Measurements from ENCODE around the gene CDKAL1. TPM values are rescaled to one million over a fixed set of nuclear protein-coding genes. Genes with fewer than 3 reads are reported as not detected.
A peak's percentile ranks its signal among the peaks of the same experiment; 100 is the strongest.

CDKAL1 gene
- total and polyA plus RNA-seq, 2 donors from 2014 or later: 4.6 to 20.2 TPM

DNA sequence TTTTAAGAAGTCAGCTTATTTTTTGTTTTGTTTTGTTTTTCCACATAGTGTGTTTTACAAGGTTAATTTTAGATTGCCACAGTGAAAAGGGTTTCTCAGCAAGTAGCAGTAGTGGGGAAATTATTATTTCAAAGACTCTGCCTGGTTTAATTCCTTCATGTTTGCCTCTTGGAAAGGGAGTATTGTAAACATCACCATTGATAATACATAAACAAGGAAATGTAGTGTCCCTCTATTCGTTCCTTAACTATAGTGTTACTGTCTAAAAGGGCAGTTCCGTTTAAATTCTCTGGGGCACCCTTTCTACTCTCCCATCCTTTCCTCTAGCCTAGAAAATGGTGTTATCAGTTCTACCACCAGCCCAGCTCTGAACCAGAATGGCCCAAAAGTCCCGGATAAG is 668.3 kb downstream of the CDKAL1 start:
- Histone ChIP-seq H3K9me3 (ENCODE audit: control insufficient read depth in 2 of 3, insufficient read depth in 1 of 3, low read length in 3 of 3) (no peaks in the 10 kb centered on the region), H3K9ac (ENCODE audit: low read length in 3 of 3) (no peak overlapping the region), H3K27ac (ENCODE audit: low read depth in 2 of 2, low read length in 2 of 2) (no peak overlapping the region), H3K4me1 (ENCODE audit: control insufficient read depth in 2 of 3, insufficient read depth in 2 of 3, low read depth in 1 of 3, low read length in 3 of 3) (peaks cover 0 to 13% (median 11%) of the 10 kb centered on the region in 3 donors), H3K4me3 (ENCODE audit: low read length in 3 of 3) (no peak overlapping the region), H3K36me3 (ENCODE audit: control insufficient read depth in 2 of 3, insufficient read depth in 3 of 3, low read length in 3 of 3) (no peaks in the 10 kb centered on the region), H3K27me3 (ENCODE audit: control insufficient read depth, insufficient read depth, low read length) (no peaks in the 10 kb centered on the region)
- intact Hi-C loops (cut with DNase I): no loop called here
- DNase-seq: no peak
- no peak for FAIRE-seq
- TF ChIP-seq CTCF (IDR thresholded peaks at IDR 0.05; ENCODE audit: borderline replicate concordance, extremely low read depth, insufficient read depth): no peak

GRCh38 chr6:21204951-21205350 is 670.7 kb downstream of the CDKAL1 start:
- no peak for DNase-seq
- peaks cover 6 to 15% (median 14%) of the 10 kb centered on the region in 3 donors for H3K4me1 ChIP-seq (ENCODE audit: control insufficient read depth in 2 of 3, insufficient read depth in 2 of 3, low read depth in 1 of 3, low read length in 3 of 3)
- no peak for TF ChIP-seq CTCF (IDR thresholded peaks at IDR 0.05; ENCODE audit: borderline replicate concordance, extremely low read depth, insufficient read depth)
- H3K4me3 ChIP-seq (ENCODE audit: low read length in 3 of 3): no peak overlapping the region
- H3K27me3 ChIP-seq (ENCODE audit: control insufficient read depth, insufficient read depth, low read length): no peaks in the 10 kb centered on the region
- H3K9ac ChIP-seq (ENCODE audit: low read length in 3 of 3): no peak overlapping the region
- intact Hi-C loops (cut with DNase I): no loop called here
- H3K36me3 ChIP-seq (ENCODE audit: control insufficient read depth in 2 of 3, insufficient read depth in 3 of 3, low read length in 3 of 3): no peaks in the 10 kb centered on the region
- no peaks in the 10 kb centered on the region for H3K9me3 ChIP-seq (ENCODE audit: control insufficient read depth in 2 of 3, insufficient read depth in 1 of 3, low read length in 3 of 3)
- no peak overlapping the region for H3K27ac ChIP-seq (ENCODE audit: low read depth in 2 of 2, low read length in 2 of 2)
- no peak for FAIRE-seq

GRCh38 chr6:21208081-21208795 is 674.0 kb downstream of the CDKAL1 start:
- DNase-seq (peak in 3 of 5 donors; percentile 31 to 72 (median 70)), FAIRE-seq (no peak)

More at GRCh38 chr6:21208081-21208795, 674.0 kb downstream of the CDKAL1 start:
- no peaks in the 10 kb centered on the region for H3K9me3 ChIP-seq (ENCODE audit: control insufficient read depth in 2 of 3, insufficient read depth in 1 of 3, low read length in 3 of 3)
- H3K4me1 ChIP-seq (ENCODE audit: control insufficient read depth in 2 of 3, insufficient read depth in 2 of 3, low read depth in 1 of 3, low read length in 3 of 3): peaks cover 4 to 6% (median 4%) of the 10 kb centered on the region in 3 donors
- TF ChIP-seq CTCF (IDR thresholded peaks at IDR 0.05; ENCODE audit: borderline replicate concordance, extremely low read depth, insufficient read depth): no peak
- H3K4me3 ChIP-seq (ENCODE audit: low read length in 3 of 3): peak overlapping the region in 2 of 3 donors; percentile 24 to 33
- peak overlapping the region; percentile 5 to 38 for H3K27ac ChIP-seq (ENCODE audit: low read depth in 2 of 2, low read length in 2 of 2)
- no peaks in the 10 kb centered on the region for H3K27me3 ChIP-seq (ENCODE audit: control insufficient read depth, insufficient read depth, low read length)
- H3K36me3 ChIP-seq (ENCODE audit: control insufficient read depth in 2 of 3, insufficient read depth in 3 of 3, low read length in 3 of 3): no peaks in the 10 kb centered on the region
- intact Hi-C loops (cut with DNase I): no loop called here
- H3K9ac ChIP-seq (ENCODE audit: low read length in 3 of 3): no peak overlapping the region

All from kidney (tissue), 14 donors.